Adrenal gland (tissue), 12 donors: Measurements from ENCODE around the gene ENDOD1. TPM values are rescaled to one million over a fixed set of nuclear protein-coding genes. Genes with fewer than 3 reads are reported as not detected.
A peak's percentile ranks its signal among the peaks of the same experiment; 100 is the strongest.
"Not testable (repeated sequence)": the region's sequence is repeated elsewhere in the genome, so short reads cannot be mapped to it uniquely, and the experiment has no call there.

Source experiments
- DNase-seq, 7 donors: peaks; one replicate each; pipeline ENCODE4 v3.0.0-alpha.2; 2019 to 2020
- H3K27ac ChIP-seq, 5 donors: fragments of 200-600 bp; sonication (generic) in 4 of 5; 1 replicate in 3 of 5; 2 replicates in 2 of 5; pipeline versions ENCODE4 v1.5.1 to v1.8.0; 2016 to 2020; ENCODE audit warnings: mild to moderate bottlenecking in 1 of 5
- H3K27me3 ChIP-seq: fragments of 200-600 bp; 2 replicates; pipeline ENCODE4 v1.8.0; 2021
- H3K36me3 ChIP-seq, 2 donors: fragments of 200-600 bp; replicated peaks in 1 of 2; 1 replicate in 1 of 2; 2 replicates in 1 of 2; pipeline versions ENCODE4 v1.5.1 to v1.8.0; 2018 to 2022
- H3K4me1 ChIP-seq, 2 donors: fragments of 200-600 bp; replicated peaks in 1 of 2; 1 replicate in 1 of 2; 2 replicates in 1 of 2; pipeline versions ENCODE4 v1.5.1 to v1.8.0; 2018 to 2021
- H3K4me3 ChIP-seq, 4 donors: fragments of 200-600 bp; sonication (generic) in 3 of 4; one replicate each; pipeline ENCODE4 v1.5.1; 2016 to 2018
- H3K9me3 ChIP-seq, 3 donors: fragments of 200-600 bp; sonication (generic) in 1 of 3; replicated peaks in 1 of 3; 1 replicate in 2 of 3; 2 replicates in 1 of 3; pipeline versions ENCODE4 v1.5.1 to v1.8.0; 2016 to 2021
- POLR2A ChIP-seq, 2 donors: fragments of 450-650 bp; IDR thresholded peaks; one replicate each; pipeline ENCODE4 v1.6.1; 2017; ENCODE audit warnings: antibody characterized with exemption in 2 of 2, mild to moderate bottlenecking in 2 of 2, moderate library complexity in 1 of 2
- WGBS, 4 donors: extraction: QIAGEN DNeasy Blood & Tissue Kit in 2 of 4; methylation state at CpG; one replicate each; pipeline versions ENCODE4 v1.1.5 to v1.1.7; 2013 to 2017; 5-methylcytosine and 5-hydroxymethylcytosine counted together
- intact Hi-C, 2 donors: fragments of 100-400 bp; cut with DNase I; formaldehyde crosslinking; loops; one replicate each; pipeline versions ENCODE4 v1.14.1 to v1.15.0; 2022 to 2023
- polyA plus RNA-seq, 3 donors: library from polyadenylated mRNA; stranded (reverse); fragments of 200-250 nt in 2 of 3; fragments of 350-450 nt in 1 of 3; fragmentation: Illumina TruSeq in 1 of 3; extraction: RNeasy Lipid Tissue Mini Kit (QIAGEN cat#74804) in 1 of 3; gene quantifications; one replicate each; pipeline ENCODE4 v1.2.3, GENCODE V29; 2013 to 2014
- total RNA-seq, 9 donors: library from RNA; depleted of rRNA in 4 of 9; stranded (reverse); fragments of >200 nt in 4 of 9; fragments of 120-200 nt in 1 of 9; fragmentation: NEBNext Ultra II Directional in 1 of 9; extraction: Animal tissue kit (Norgen Biotek cat#: 25700) in 1 of 9; gene quantifications; one replicate each; pipeline versions ENCODE4 v1.1.0 to v1.2.4, GENCODE V29; 2013 to 2023
- TF ChIP-seq, protein P1 (sequence below), 6 experiments: fragments of 450-650 bp in 4 of 6; fragments of 200-600 bp in 2 of 6; sonication (generic) in 1 of 6; IDR thresholded peaks; 1 replicate in 5 of 6; 2 replicates in 1 of 6; pipeline versions ENCODE4 v1.5.1 to v1.8.0; 2016 to 2021; ENCODE audit warnings: antibody characterized with exemption in 6 of 6, mild to moderate bottlenecking in 2 of 6, moderate library complexity in 1 of 6
- donor health status: healthy with polysubstance abuse.
- donor health status: Bipolar disorder and iron deficiency.
- donor health status: DM: yes; HTN: yes; CAD: no.
- donor health status: DM: no; HTN: no; CAD: no.
- donor health status: DM: no; HTN: no; CAD: no.
- donor health status: DM: yes; HTN: yes; CAD: no.

ENDOD1 gene
- total and polyA plus RNA-seq, 12 donors: 6.1 to 61.6 (median 32.8) TPM

DNA sequence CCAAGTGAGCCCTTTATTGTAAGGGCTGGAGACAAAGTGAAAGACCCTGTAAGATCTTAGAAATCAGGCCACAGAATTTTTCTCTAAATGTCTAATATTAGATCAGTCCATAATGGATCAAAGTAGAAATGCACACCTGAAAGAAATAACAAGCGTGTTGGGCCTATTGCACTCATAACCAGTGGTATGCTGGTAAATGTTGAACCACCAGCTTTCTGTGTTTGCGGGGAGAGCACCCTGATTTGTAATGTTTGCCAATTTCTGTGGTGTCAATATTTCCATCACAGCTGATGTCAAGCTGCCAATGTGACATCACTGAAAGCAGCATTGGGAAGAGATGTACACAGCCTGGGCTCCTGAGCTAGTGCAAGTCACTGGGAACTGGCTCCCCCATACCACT is 46.2 kb downstream of the ENDOD1 start:
- WGBS, 4 donors: 93 to 100% (median 97%) methylated on average over 2 of the region's 2 CpGs
- Histone ChIP-seq H3K4me3 (no peak overlapping the region), H3K36me3 (no peaks in the 10 kb centered on the region), H3K9me3 (no peaks in the 10 kb centered on the region), H3K27me3 (no peaks in the 10 kb centered on the region), H3K27ac (no peak overlapping the region), H3K4me1 (peaks cover 9 to 15% of the 10 kb centered on the region in 2 donors)
- intact Hi-C loops: loop anchor here in 1 of 2 donors (5.0 kb wide), 1 partner anchor 49 kb away; the partner anchor contains the start of gene ENDOD1
- DNase-seq: no peak
- no peak for TF ChIP-seq POLR2A (IDR thresholded peaks at IDR 0.05)
- TF ChIP-seq, protein P1, sequence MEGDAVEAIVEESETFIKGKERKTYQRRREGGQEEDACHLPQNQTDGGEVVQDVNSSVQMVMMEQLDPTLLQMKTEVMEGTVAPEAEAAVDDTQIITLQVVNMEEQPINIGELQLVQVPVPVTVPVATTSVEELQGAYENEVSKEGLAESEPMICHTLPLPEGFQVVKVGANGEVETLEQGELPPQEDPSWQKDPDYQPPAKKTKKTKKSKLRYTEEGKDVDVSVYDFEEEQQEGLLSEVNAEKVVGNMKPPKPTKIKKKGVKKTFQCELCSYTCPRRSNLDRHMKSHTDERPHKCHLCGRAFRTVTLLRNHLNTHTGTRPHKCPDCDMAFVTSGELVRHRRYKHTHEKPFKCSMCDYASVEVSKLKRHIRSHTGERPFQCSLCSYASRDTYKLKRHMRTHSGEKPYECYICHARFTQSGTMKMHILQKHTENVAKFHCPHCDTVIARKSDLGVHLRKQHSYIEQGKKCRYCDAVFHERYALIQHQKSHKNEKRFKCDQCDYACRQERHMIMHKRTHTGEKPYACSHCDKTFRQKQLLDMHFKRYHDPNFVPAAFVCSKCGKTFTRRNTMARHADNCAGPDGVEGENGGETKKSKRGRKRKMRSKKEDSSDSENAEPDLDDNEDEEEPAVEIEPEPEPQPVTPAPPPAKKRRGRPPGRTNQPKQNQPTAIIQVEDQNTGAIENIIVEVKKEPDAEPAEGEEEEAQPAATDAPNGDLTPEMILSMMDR (IDR thresholded peaks at IDR 0.05): no peak

DNA sequence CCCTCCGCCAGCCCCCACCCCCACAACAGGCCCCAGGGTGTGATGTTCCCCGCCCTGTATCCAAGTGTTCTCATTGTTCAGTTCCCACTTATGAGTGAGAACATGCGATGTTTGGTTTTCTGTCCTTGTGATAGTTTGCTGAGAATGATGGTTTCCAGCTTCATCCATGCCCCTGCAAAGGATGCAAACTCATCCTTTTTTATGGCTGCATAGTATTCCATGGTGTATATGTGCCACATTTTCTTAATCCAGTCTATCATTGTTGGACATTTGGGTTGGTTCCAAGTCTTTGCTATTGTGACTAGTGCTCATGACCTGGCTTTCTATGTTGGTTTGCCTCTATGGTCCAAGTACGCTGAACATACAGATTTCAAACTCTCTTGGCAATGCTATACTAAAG is 47.1 kb downstream of the ENDOD1 start:
- H3K27ac ChIP-seq, H3K36me3 ChIP-seq, H3K9me3 ChIP-seq, H3K4me3 ChIP-seq, DNase-seq, H3K27me3 ChIP-seq: not testable (repeated sequence)
- intact Hi-C loops: loop anchor here in 1 of 2 donors (5.0 kb wide), 1 partner anchor 49 kb away; the partner anchor contains the start of gene ENDOD1
- 98 to 99% (median 98%) methylated on average over 4 of the region's 4 CpGs for WGBS, 4 donors
- peaks cover 9 to 15% of the 10 kb centered on the region in 2 donors for H3K4me1 ChIP-seq

DNA sequence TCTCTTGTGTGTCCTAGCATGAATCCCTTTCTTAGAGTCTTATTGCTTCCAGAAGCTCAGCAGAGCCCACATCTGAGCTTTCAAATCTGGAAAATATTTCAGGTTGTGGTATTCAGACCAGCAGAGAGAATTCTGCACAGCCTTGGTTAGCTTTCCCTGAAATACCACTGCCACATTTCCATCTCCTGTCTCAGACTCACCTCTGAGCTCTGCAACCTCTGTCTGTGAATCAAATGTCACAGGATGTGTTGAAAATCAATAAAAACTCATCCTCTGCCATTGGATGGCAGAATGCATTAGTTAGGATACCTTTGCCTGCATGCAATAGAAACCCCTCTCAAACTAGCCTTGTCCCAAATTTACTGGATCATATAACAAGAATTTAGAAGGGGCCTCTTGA is 47.7 kb downstream of the ENDOD1 start:
- intact Hi-C loops: loop anchor here in 1 of 2 donors (5.0 kb wide), 1 partner anchor 50 kb away; the partner anchor contains the start of gene ENDOD1
- Histone ChIP-seq H3K27me3 (no peaks in the 10 kb centered on the region), H3K27ac (no peak overlapping the region), H3K4me3 (no peak overlapping the region), H3K9me3 (no peaks in the 10 kb centered on the region), H3K36me3 (no peaks in the 10 kb centered on the region), H3K4me1 (peaks cover 9 to 15% of the 10 kb centered on the region in 2 donors)
- DNase-seq: no peak
- TF ChIP-seq, protein P1 (IDR thresholded peaks at IDR 0.05): no peak
- no peak for TF ChIP-seq POLR2A (IDR thresholded peaks at IDR 0.05)

DNA sequence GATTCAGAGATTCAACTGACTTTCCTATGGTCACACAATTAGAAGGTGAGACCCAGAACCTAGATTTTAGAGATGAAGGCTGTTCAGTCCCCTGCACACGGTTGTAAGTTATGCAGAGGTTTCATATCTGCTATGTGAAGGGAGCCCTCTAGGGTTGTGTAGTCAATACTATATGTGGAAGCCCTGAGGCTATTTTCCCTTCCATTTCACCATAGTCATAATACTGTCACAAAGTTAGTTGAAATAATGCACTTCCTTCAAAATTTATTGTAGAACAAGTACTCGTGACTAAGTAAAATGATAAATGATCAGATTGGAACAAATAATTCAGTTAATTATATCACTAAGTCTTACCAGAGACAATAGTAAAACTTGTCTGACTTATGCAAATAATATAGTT is 48.8 kb downstream of the ENDOD1 start:
- H3K27me3 ChIP-seq: no peaks in the 10 kb centered on the region
- DNase-seq: no peak
- H3K4me1 ChIP-seq: peaks cover 9 to 15% of the 10 kb centered on the region in 2 donors
- no peaks in the 10 kb centered on the region for H3K9me3 ChIP-seq
- no peak overlapping the region for H3K4me3 ChIP-seq
- 12 to 30% (median 21%) methylated on average over 2 of the region's 2 CpGs for WGBS, 4 donors
- intact Hi-C loops: loop anchor here in 1 of 2 donors (5.0 kb wide), 1 partner anchor 51 kb away; the partner anchor contains the start of gene ENDOD1
- no peaks in the 10 kb centered on the region for H3K36me3 ChIP-seq
- TF ChIP-seq, protein P1 (IDR thresholded peaks at IDR 0.05): peak in 3 of 6 experiments; percentile 14 to 27 (median 15)
- TF ChIP-seq POLR2A (IDR thresholded peaks at IDR 0.05): no peak
- no peak overlapping the region for H3K27ac ChIP-seq

DNA sequence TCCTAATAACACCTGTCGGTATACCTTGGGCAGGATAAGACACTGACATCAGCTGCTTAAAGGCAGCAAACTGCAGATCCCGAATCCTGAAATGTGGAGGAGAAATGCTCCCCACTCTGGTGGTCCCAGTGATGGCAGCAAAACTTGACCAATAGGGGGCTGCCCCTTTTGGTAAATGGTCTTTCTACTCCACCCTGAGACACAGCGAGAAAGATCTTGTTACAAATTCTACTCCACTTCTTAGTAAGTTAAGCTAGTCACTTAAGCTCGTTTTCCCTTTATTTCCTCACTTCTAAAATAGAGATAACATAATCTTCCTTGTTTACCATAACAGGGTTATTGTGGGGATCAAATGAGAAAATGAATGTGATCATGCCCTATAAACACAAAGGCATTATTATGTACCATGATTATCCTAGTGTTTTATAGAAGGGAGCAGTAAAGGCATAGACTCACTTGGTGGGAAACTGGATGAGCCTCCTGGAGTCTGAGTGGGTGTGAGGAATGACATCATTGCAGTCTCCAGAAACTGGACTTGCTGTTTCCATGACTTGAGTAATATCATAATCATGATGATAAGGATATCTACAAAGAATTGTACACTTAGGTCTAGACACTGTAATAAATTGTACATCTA is 50.9 kb downstream of the ENDOD1 start:
- no peak overlapping the region for H3K4me3 ChIP-seq
- WGBS, 4 donors: 72 to 84% (median 83%) methylated on average over 4 of the region's 4 CpGs
- TF ChIP-seq, protein P1 (IDR thresholded peaks at IDR 0.05): no peak
- no peak for TF ChIP-seq POLR2A (IDR thresholded peaks at IDR 0.05)
- no peaks in the 10 kb centered on the region for H3K36me3 ChIP-seq
- no peaks in the 10 kb centered on the region for H3K4me1 ChIP-seq
- H3K9me3 ChIP-seq: no peaks in the 10 kb centered on the region
- DNase-seq: no peak
- H3K27ac ChIP-seq: no peak overlapping the region
- H3K27me3 ChIP-seq: no peaks in the 10 kb centered on the region
- intact Hi-C loops: loop anchor here in 1 of 2 donors (5.0 kb wide), 1 partner anchor 33 kb away; no protein-coding TSS in a partner anchor
